Umbilical cord (tissue), 2 donors: ENCODE results near the gene VWA8. TPM values are rescaled to one million over a fixed set of nuclear protein-coding genes. Genes with fewer than 3 reads are reported as not detected.

Source experiments
- DNase-seq: peaks from one replicate; pipeline ENCODE4 v3.0.0-alpha.2; 2015; ENCODE audit warnings: low spot score
- total RNA-seq: library from RNA; depleted of rRNA; stranded (reverse); fragments of >200 nt; gene quantifications from one replicate; pipeline ENCODE4 v1.2.3, GENCODE V29; 2014; ENCODE audit warnings: low replicate concordance; ENCODE audit not compliant: insufficient read depth

The VWA8 gene
- total RNA-seq, 1 donor from 2014 or later: 27.2 TPM

DNA sequence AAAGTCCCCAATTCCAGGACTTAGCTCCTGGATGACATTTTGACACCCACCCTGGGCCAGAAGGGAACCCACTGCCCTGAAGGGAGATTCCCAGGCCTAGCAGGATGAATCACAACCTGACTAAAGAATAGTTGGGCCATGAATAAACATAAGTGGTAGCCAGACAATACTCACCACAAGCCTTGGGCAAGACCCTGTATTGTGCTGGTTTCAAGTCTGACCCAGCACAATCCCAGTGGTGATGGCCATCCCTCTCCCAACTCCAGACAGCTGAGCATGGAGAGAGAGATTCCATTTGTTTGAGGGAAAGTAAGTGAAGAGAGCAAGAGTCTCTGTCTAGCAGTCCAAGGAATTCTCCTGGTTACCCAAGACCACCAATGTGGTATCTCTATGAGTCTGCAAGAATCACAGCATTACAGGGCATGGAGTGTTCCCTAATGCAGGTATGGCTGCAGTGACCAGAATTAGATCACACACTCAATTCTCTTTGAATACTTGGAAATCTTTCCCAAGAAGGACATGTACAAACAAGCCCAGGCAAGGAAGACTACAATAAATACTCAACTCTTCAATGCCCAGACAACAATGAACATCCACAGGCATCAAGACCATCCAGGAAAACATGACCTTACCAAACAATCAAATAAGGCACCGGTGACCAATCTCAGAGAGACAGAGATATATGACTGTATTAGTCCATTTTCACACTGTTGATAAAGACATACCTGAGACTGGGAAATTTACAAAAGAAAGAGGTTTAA is 158.0 kb downstream of the VWA8 start:
- no peak for DNase-seq

- no peak for DNase-seq
Observed at GRCh38 chr13:41802043-41802683, 158.7 kb downstream of the VWA8 start.

DNA sequence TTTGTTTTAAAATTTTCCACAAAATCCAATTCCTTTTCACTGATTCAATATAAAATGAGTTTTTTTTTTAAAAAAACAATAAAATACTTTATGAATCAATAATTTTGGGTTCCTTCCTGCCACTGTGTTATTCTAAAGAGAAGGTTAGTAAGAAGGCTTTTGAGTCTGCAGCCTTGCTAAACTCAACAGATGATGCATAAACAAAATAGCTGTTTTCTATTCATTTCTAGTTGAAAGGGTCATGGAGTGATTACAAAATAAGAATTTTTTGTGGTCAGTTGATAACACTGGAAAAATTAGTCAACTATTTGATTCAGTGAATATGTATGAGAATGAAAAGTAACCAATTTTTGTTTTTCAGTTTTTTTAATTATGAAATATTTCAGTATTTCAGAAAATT is 169.9 kb downstream of the VWA8 start:
- DNase-seq: no peak

DNA sequence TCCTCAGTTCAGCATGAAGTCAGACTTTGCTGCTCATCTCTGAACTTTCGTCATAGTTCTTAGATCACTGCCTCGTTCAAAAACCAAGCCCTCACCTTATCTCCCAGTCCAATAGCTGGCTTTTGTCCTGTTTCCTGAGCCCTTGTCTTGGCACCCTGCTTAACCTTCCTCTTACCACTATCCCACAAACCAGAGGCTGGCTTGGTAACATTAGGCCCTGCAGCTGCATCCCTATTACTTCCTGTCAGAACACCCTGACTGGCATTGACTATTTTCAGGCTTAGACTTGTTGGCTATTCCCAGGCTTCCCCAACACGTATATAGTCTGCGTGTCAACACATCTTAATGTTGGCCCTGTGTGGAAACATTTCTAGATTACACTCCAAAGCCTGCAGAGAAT is 172.4 kb downstream of the VWA8 start:
- DNase-seq: no peak

GRCh38 chr13:41785402-41786172 is 175.3 kb downstream of the VWA8 start:
- DNase-seq: no peak

DNA sequence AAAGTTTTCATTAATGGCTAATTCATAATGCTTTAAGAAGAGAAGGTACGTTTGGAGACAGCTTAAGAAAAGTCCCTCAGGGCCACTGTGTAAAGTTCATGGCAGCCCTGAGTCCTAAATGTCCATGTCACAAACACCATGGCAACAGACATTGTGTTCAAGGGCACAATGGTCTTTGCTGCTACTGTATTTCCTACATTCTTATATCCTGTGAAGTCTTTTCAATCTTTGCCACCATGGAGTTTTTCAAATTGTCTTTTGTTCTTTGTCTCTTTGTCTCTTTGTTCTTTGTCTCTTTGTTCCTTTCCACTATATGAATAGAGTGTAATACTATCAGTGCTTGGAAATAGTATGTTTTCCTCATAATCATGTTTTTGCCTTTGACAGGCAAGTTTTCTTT is 178.8 kb downstream of the VWA8 start:
- no peak for DNase-seq

- peak; percentile 39 for DNase-seq
Observed at GRCh38 chr13:41780715-41781706, 179.9 kb downstream of the VWA8 start.

GRCh38 chr13:41775251-41775650 is 185.7 kb downstream of the VWA8 start:
- no peak for DNase-seq

- no peak for DNase-seq
Observed at GRCh38 chr13:41774605-41775218, 186.2 kb downstream of the VWA8 start.

DNA sequence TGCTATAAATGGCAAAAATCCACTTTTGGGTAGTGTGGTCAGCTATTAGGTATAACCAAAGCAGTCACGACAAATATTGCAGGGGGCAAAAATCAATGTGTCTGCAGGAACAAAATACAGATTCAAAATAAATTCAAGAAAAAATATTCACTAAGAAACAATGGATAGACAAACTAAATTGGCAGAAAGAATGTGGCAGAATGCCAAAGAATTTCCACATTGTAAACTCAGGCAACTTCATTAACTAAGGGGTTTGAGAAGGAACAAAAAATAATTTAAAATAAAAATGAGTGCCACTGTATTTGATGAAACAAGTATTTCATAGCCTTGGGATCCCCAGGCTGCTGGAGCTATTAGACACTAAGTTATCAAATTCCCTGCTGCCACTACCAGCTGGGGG is 193.1 kb downstream of the VWA8 start:
- no peak for DNase-seq

DNA sequence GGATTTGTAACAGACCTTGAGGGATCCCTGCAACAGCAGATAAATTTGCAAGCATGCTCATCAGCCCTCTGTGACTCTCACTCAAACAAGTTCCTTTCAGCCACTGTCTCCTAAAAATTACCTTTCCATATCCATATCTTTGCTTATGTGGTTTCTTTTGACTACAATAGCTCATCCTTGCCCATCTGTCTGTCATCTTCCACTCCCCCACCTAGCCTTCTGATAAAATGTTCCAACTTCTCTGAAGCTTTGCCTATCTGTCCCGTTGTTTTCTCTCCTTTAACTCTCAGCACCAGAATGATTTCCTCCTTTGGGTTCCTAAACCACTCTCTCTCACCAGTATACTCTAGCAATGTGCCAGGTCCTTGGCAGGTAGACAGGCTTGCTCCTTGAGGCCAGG is 194.5 kb downstream of the VWA8 start:
- no peak for DNase-seq

DNA sequence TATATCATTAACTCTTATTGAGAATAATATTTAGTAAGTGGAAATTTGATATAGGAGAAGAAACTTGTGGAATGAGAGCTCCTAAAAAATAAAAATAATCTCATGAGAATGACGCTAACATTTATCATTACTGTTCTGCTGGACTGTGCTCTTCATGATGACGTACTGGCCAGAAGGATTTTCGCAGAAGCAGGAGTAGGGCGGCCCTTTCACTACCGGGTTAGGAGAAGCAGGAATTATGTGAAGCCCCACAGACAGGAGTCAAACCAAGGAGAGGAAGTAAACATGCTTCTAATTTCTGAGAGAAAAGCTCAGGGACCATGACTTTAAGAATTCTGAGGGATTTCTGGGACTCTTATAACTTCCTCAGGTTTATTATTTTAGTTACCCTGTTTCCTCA is 195.1 kb downstream of the VWA8 start:
- DNase-seq: peak; percentile 38

GRCh38 chr13:41765020-41765419 is 195.9 kb downstream of the VWA8 start:
- no peak for DNase-seq

- no peak for DNase-seq
Observed at GRCh38 chr13:41764558-41764957, 196.4 kb downstream of the VWA8 start.

GRCh38 chr13:41763782-41764181 is 197.1 kb downstream of the VWA8 start:
- peak; percentile 76 for DNase-seq

GRCh38 chr13:41762796-41763195 is 198.1 kb downstream of the VWA8 start:
- peak; percentile 88 for DNase-seq

- no peak for DNase-seq
Observed at GRCh38 chr13:41756198-41756880, 204.6 kb downstream of the VWA8 start.

DNA sequence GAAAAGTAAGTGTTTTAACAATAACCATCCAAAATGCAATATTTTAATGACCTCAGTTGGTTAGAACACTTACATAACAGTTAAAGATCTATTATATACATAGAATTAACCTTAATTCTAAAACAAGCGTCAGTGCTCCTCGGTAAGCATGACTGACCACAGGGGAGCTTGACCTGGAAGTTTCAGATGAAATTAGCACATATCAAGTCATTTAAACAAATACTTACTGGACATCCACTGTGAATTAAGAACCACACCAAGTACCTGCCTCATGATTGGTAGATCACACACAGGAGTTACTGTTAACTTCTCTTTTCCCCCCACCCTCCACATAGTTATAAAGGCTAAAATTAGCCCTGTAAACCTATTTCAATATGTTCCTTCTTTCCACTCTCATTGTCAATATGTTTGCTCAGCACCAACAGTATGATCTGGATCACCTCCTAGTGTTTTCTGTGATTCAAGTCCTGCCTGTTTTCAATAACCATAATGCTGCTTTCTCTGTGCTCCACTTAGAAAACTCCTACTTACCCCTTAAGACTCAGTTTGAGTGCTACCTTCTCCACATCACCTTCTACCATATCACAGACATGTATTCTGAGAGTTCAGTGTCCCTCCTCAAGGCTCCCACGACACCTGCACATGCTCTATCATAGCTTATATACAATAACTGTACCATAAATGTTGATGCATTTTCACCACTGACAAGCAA is 209.0 kb downstream of the VWA8 start:
- no peak for DNase-seq

DNA sequence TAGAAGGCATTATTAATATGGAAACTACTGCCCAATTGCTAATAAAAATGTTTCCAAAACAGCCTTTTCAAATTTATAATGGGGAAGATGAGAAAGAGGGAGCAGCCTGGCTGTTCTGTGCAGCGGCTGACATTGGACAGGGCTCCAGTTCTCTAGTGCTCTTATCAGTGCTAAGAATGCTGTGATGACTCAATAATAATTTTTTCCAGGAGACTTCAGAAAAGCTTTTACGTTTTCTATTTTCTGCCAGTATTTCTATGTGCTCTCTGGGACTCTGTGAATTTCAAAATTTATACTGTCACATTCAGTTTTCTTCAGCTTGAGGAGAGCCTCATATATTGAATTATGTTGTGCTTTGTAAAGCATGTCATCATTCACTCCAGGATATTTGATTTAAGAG is 209.6 kb downstream of the VWA8 start:
- DNase-seq: peak; percentile 95

GRCh38 chr13:41746259-41746658 is 214.7 kb downstream of the VWA8 start:
- DNase-seq: no peak
